HG03175 (cell line): ENCODE measurements around the gene SMG6.

Source experiments
- ATAC-seq: cut with Tn5 transposase; IDR thresholded peaks from one replicate; pipeline ENCODE4 v1.9.1; 2021; ENCODE audit warnings: mild to moderate bottlenecking, moderate library complexity; ENCODE audit not compliant: unreplicated experiment

Gene SMG6

GRCh38 chr17:2064980-2065785 lies 238.4 kb downstream of the SMG6 start:
- ATAC-seq: no peak

- no peak for ATAC-seq
Measured at GRCh38 chr17:2064520-2064971, 239.0 kb downstream of the SMG6 start.

GRCh38 chr17:2064147-2064489 lies 239.5 kb downstream of the SMG6 start:
- ATAC-seq: no peak

GRCh38 chr17:2063261-2064146 lies 240.1 kb downstream of the SMG6 start:
- no peak for ATAC-seq

GRCh38 chr17:2062571-2063183 lies 240.9 kb downstream of the SMG6 start:
- ATAC-seq: no peak

GRCh38 chr17:2061441-2061958 lies 242.1 kb downstream of the SMG6 start:
- ATAC-seq: no peak

- ATAC-seq: no peak
Measured at GRCh38 chr17:2060681-2061440, 242.7 kb downstream of the SMG6 start.

GRCh38 chr17:2060385-2060658 lies 243.3 kb downstream of the SMG6 start:
- ATAC-seq: no peak

- ATAC-seq: no peak
Measured at GRCh38 chr17:2059547-2060384, 243.8 kb downstream of the SMG6 start.

GRCh38 chr17:2058586-2059546 lies 244.7 kb downstream of the SMG6 start:
- no peak for ATAC-seq

- no peak for ATAC-seq
Measured at GRCh38 chr17:2057760-2058585, 245.6 kb downstream of the SMG6 start.

- ATAC-seq: no peak
Measured at GRCh38 chr17:2057175-2057759, 246.3 kb downstream of the SMG6 start.

GRCh38 chr17:2056206-2057174 lies 247.1 kb downstream of the SMG6 start:
- ATAC-seq: no peak

- no peak for ATAC-seq
Measured at GRCh38 chr17:2055292-2056205, 248.0 kb downstream of the SMG6 start.

- peak; percentile 41 for ATAC-seq
Measured at GRCh38 chr17:2054512-2055291, 248.9 kb downstream of the SMG6 start, which contains the start of gene HIC1. HIC1 (plus strand) TSS chr17:2055103; CDS start chr17:2056691, 1,588 bp downstream.
